Ectodermal cell (in vitro differentiated cells): ENCODE measurements around the gene ICOS.
"Not testable (repeated sequence)": the region's sequence is repeated elsewhere in the genome, so short reads cannot be mapped to it uniquely, and the experiment has no call there.

Experiments used
- H3K27ac ChIP-seq: 2 replicates; pipeline ENCODE4 v1.7.0; 2013; ENCODE audit warnings: mild to moderate bottlenecking, low read depth, low read length; ENCODE audit not compliant: insufficient read depth, poor library complexity, severe bottlenecking
- H3K27me3 ChIP-seq: 2 replicates; pipeline ENCODE4 v1.7.0; 2013; ENCODE audit warnings: mild to moderate bottlenecking, low read length; ENCODE audit not compliant: insufficient read depth, control insufficient read depth, poor library complexity, severe bottlenecking
- H3K36me3 ChIP-seq: one replicate; pipeline ENCODE4 v1.7.0; 2013; ENCODE audit warnings: low read length; ENCODE audit not compliant: control insufficient read depth, insufficient read depth
- H3K4me1 ChIP-seq: one replicate; pipeline ENCODE4 v1.7.0; 2013; ENCODE audit warnings: low read length; ENCODE audit not compliant: control insufficient read depth, insufficient read depth
- H3K4me3 ChIP-seq: 2 replicates; pipeline ENCODE4 v1.7.0; 2013; ENCODE audit warnings: low read depth, low read length, control low read depth; ENCODE audit not compliant: insufficient read depth
- H3K9me3 ChIP-seq: 2 replicates; pipeline ENCODE4 v1.7.0; 2013; ENCODE audit warnings: mild to moderate bottlenecking, low read length, moderate library complexity; ENCODE audit not compliant: control insufficient read depth
- WGBS, 2 experiments: methylation state at CpG; one replicate each; pipeline ENCODE4 v1.1.7; 2013; ENCODE audit warnings: missing lambda C conversion rate in 2 of 2; 5-methylcytosine and 5-hydroxymethylcytosine counted together

The ICOS gene

DNA sequence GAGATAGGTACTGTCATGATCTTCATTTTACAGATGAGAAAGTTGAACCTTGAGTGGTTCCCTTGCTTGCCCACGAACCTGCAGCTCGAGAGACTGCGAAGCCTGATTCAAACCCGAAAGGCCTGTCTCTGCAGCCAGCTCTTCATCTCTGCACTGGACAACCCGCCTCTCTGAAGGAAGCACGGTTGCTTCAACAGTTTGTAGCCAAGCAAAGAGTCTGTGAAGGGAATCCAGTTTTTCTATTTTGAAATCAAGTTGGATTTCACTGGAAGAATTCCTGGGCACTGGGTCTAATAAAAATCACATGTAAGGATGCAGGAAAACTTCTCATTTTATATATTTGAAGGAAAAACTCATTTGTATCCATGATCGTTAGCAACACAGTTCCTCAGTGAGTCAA lies 21.3 kb upstream of the ICOS start:
- Histone ChIP-seq H3K27me3 (no peaks in the 10 kb centered on the region), H3K36me3 (no peaks in the 10 kb centered on the region), H3K4me3 (no peak overlapping the region), H3K27ac (no peak overlapping the region), H3K4me1 (no peaks in the 10 kb centered on the region), H3K9me3 (no peaks in the 10 kb centered on the region)
- 93 to 94% methylated on average over 6 to 7 of the region's 7 CpGs for WGBS, 2 experiments

DNA sequence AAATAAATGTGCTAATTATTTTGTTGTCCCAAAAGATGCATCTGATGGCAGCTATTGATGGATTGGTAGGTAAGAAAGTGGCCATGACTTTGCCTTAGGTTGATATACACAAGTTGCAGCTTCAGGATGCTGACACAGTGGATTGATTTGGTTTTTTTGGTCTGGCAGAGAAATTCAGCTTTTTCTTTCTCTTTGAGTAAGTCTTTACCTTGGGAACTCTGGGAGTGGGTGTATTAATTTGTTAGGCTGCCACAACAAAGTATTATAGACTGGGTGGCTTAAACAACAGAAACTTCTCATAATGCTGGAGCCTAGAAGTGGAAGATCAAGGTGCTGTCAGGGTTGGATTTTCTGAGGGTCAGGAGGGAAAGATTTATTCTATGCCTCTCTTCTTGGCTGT lies 19.8 kb upstream of the ICOS start:
- Histone ChIP-seq H3K27me3 (no peaks in the 10 kb centered on the region), H3K4me3 (no peak overlapping the region), H3K27ac (no peak overlapping the region), H3K4me1 (no peaks in the 10 kb centered on the region), H3K9me3 (no peaks in the 10 kb centered on the region), H3K36me3 (no peaks in the 10 kb centered on the region)

DNA sequence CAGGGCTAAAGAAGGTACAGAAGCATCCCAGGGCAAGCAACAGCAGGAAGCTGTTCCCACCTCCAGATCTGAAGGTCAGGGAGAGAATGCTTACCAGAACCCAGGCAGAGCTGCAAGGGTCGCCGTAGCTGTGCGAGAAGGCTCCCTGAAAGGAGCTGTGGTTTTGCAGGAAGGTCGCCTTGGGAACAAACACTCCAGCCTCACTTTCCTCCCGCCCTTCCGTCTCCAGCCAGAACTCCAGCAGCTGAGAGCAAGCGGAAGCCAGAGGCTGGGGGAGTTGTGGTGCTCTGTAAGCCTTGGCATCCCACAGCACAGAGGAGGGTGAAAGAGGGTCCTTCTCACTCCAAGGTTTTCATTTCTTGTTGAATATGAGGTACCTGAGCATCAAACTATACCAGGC lies 18.3 kb upstream of the ICOS start:
- no peaks in the 10 kb centered on the region for H3K36me3 ChIP-seq
- H3K4me3 ChIP-seq = no peak overlapping the region
- no peaks in the 10 kb centered on the region for H3K27me3 ChIP-seq
- no peak overlapping the region for H3K27ac ChIP-seq
- 44 to 59% methylated on average over 4 to 7 of the region's 7 CpGs for WGBS, 2 experiments
- H3K4me1 ChIP-seq = no peaks in the 10 kb centered on the region
- H3K9me3 ChIP-seq = no peaks in the 10 kb centered on the region

DNA sequence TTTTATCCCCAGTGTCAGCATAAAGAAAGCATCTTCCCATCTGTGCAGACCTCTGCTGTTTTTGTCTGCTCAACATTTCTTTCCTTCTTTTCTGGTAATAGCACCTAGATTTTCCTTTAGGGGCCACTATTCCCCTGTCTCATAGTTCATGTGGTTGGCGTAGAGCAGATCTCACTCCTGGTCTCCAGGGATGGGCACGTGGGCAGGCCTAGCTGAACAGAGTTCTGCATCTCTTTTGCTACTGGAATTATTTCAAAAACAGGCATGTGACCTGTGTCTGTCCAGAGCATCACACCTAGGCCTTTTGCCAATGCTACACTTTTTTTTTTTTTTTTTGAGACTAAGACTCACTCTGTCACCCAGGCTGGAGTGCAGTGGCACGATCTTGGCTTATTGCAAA lies 17.7 kb upstream of the ICOS start:
- Histone ChIP-seq H3K9me3 (no peaks in the 10 kb centered on the region), H3K36me3 (no peaks in the 10 kb centered on the region), H3K4me1 (no peaks in the 10 kb centered on the region), H3K4me3 (no peak overlapping the region), H3K27ac (no peak overlapping the region), H3K27me3 (no peaks in the 10 kb centered on the region)
- 90 to 95% methylated on average over 3 of the region's 3 CpGs for WGBS, 2 experiments

DNA sequence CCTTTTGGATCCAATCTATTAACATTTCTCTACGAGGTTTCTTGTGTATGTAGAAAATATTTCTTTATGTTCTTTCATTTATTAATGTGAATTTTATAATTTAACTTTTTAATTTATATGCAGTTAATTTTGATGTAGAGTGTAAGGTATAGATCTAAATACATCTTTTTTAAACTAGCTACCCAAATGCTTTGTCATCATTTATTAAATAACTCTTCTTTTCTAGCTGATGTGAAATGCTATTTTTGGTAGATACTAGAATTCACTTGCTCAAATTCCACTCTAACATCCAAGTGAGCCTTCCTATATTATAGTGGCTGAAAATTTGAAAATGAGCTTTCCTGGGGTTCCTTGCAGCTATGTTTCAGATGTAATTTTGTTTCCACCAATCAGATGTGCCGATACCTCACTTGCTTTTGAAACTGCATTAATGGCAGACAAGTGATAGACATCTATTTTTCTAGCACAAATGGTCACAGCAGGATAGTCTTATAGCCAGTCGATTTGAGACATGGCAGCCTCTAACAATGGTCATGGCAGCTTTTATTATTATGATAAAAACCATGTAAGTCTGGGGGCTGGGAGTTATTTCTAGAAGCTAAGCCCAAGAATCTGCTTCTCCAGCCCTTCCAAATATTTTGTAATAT lies 10.9 kb upstream of the ICOS start:
- no peak overlapping the region for H3K4me3 ChIP-seq
- no peak overlapping the region for H3K27ac ChIP-seq
- no peaks in the 10 kb centered on the region for H3K36me3 ChIP-seq
- 91% methylated on average over 2 of the region's 3 CpGs for WGBS, 2 experiments
- no peaks in the 10 kb centered on the region for H3K4me1 ChIP-seq
- no peaks in the 10 kb centered on the region for H3K9me3 ChIP-seq
- H3K27me3 ChIP-seq = no peaks in the 10 kb centered on the region

DNA sequence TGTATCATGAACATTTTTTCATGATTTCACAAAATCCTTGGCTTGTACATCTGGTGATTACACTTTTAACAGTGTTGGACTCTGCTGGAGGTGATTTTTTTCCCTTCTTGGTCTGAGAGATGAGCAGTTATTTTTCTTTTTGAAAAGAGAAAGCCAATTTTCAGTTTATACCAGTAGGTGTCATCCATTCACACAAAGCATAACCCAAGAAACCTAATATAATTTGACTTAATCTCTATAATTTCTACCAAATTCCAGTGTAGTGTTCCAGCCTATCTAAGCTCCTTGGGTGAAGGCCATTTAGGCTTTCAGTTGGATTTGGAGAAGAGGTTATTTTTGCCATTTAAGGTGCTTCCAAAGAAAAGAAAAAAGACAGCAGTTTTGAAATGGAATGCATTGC lies 7.7 kb upstream of the ICOS start:
- Histone ChIP-seq H3K27me3 (no peaks in the 10 kb centered on the region), H3K4me1 (no peaks in the 10 kb centered on the region), H3K4me3 (no peak overlapping the region), H3K9me3 (no peaks in the 10 kb centered on the region), H3K27ac (no peak overlapping the region), H3K36me3 (no peaks in the 10 kb centered on the region)

DNA sequence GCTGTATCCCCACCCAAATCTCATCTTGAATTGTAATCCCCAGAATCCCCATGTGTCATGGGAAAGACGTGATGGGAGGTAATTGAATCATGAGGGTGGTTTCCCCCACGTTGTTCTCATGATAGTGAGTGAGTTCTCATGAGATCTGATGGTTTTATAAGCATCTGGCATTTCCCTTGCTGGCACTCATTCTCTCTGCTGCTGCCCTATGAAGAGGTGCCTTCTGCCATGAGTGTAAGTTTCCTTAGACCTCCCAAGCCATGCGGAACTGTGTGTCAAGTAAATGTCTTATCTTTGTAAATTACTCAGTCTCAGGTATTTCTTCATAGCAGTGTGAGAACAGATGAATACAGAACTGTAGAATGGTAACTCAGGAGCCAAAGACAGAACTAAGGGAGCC lies 5.3 kb upstream of the ICOS start:
- not testable (repeated sequence) for H3K4me1 ChIP-seq, H3K27me3 ChIP-seq, H3K27ac ChIP-seq, H3K9me3 ChIP-seq, H3K36me3 ChIP-seq, H3K4me3 ChIP-seq
- WGBS, 2 experiments = 71 to 83% methylated on average over 3 of the region's 3 CpGs

DNA sequence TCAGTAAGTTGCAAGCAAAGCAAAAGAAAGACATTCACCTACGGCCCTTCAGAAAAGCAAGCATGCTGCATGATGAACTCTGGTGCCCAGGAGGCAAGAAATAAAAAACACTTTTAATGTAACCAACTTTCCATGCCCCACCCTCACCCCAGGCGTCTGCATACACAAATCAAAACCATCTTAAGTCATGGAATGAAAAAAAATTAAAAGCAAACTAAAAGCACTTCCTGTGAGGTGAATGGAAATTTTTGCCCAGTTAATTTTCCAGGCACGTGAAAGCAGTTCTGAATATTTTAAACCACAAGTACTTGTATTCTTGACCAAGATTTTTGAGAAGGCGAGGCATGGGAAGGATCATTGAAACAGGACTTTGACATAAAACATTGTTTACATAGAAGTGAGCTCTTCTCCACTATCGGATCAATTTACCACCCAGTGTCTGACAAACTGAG lies 2.5 kb upstream of the ICOS start:
- Histone ChIP-seq H3K27ac (no peak overlapping the region), H3K4me3 (no peak overlapping the region)
- 71 to 73% methylated on average over 5 of the region's 5 CpGs for WGBS, 2 experiments

DNA sequence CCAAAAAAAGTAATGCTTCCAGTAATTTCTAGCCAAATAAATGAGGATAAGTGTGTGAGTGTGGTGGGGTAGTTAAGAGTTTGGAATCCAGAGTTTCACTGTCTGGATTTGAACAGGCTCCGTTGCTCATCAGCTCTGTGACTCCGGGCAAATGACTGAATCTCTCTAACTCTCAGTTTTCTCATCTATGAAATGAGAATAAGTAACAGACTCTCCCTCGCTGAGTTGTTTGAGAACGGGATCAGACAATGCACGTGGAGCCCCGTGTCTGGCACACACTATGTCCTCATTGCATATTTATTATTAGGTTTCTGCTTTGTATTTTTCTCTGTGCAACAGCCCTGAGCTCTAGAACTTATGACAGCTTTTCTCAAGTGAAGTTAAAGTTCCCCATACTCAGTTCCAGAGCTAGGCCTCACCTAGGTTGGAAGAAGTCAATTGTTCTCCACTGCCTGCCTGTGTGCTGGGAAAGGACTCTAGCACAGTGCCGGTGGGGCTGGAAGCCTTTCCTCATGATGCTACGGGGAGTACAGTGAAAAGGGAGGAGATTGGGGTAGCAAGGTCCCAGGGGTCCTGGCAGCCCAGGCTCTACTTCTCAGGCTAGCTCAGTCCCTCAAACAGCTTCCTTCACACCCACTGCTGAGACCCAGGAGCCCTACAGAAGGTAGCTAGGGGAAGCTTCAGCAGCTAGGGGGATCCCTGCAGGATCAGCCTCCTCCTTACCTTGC lies 1.7 kb upstream of the ICOS start:
- Histone ChIP-seq H3K9me3 (no peaks in the 10 kb centered on the region), H3K36me3 (no peaks in the 10 kb centered on the region), H3K27ac (no peak overlapping the region), H3K4me3 (no peak overlapping the region), H3K27me3 (no peaks in the 10 kb centered on the region), H3K4me1 (no peaks in the 10 kb centered on the region)
- 77 to 82% methylated on average over 8 of the region's 8 CpGs for WGBS, 2 experiments

More for the DNA sequence above, 2.5 kb upstream of the ICOS start:
- H3K27me3 ChIP-seq = no peaks in the 10 kb centered on the region
- H3K36me3 ChIP-seq = no peaks in the 10 kb centered on the region
- H3K9me3 ChIP-seq = no peaks in the 10 kb centered on the region
- H3K4me1 ChIP-seq = no peaks in the 10 kb centered on the region

DNA sequence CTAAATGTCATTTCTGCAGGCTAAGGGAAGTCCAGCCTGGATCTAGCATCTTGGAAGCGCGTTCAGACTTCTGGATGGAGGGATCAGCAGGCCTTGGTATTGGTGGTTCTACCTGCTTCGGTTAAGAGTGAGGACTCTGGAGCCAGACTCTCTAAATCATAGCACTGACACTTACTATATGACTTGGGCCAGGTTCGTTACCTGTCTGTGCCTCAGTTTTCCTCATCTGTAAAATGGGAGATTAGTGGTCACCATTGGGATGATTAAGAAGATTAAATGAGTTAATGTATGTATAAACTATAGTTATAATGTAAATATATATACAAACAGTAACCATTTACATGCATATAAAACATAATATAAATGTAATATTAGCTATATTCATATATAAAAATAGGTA lies 995 bp upstream of the ICOS start:
- Histone ChIP-seq H3K4me3 (no peak overlapping the region), H3K27ac (no peak overlapping the region), H3K27me3 (no peaks in the 10 kb centered on the region), H3K9me3 (no peaks in the 10 kb centered on the region), H3K4me1 (no peaks in the 10 kb centered on the region), H3K36me3 (no peaks in the 10 kb centered on the region)
- 94 to 96% methylated on average over 3 to 4 of the region's 4 CpGs for WGBS, 2 experiments
